Activated CD4-positive, alpha-beta T cell treated with anti-CD3 and anti-CD28 coated beads, Interleukin-2, Interleukin-4, amounts not matched to agents 100 ng/mL and 50 ng/mL, durations not matched to agents 16 hours and 8 hours (primary cell): ENCODE measurements around the gene CAPN5.
A peak's percentile ranks its signal among the peaks of the same experiment; 100 is the strongest.

Source experiments
- DNase-seq: peaks from one replicate; pipeline ENCODE4 v3.0.0-alpha.2; 2020; ENCODE audit warnings: low spot score

CAPN5 gene

DNA sequence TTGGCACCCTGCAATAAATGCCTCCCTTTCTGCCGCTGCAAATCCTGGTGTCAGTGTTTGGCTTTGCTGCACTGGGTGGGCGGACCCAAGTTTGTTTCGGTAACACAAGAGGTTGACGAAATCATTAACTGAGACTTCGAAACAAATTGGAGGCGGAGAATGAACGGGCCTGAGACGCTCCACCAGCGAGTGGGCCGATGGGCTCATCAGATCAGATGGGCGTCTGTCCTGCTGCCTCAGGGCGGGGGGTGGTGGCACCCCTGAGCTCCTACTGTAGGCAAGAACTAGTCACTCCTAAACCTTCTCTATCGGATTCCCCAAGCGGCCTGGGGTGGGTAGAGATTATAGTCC lies 918 bp upstream of the CAPN5 start:
- DNase-seq: no peak

DNA sequence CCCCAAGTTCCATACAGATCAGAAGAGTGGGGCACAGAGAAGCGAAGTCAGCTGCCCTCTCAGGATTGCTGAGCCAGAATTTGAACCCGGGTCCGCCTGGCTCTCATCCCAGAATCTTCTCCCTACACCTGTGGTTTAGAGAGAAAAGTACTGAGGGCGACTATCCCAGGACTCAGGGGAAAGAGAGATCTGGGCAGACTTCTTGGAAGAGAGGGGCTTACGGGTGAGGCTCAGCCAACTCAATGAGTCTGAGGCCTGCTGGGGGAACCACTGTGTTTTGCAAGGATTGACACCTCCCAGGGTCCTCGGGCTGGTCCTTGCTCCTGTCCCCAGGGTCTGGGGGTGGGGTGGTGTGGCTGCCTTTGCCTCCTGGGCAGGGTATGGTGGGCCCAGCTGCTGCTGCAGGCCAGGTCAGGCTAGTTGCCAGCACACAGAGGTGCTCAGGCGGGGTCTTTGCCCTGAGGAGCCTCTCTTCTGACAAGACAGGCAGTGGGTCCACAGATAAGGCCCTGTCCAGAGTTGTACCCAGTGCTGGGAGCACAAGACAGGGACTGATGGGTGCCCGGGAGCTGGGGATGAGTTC lies 1.2 kb downstream of the CAPN5 start:
- no peak for DNase-seq

DNA sequence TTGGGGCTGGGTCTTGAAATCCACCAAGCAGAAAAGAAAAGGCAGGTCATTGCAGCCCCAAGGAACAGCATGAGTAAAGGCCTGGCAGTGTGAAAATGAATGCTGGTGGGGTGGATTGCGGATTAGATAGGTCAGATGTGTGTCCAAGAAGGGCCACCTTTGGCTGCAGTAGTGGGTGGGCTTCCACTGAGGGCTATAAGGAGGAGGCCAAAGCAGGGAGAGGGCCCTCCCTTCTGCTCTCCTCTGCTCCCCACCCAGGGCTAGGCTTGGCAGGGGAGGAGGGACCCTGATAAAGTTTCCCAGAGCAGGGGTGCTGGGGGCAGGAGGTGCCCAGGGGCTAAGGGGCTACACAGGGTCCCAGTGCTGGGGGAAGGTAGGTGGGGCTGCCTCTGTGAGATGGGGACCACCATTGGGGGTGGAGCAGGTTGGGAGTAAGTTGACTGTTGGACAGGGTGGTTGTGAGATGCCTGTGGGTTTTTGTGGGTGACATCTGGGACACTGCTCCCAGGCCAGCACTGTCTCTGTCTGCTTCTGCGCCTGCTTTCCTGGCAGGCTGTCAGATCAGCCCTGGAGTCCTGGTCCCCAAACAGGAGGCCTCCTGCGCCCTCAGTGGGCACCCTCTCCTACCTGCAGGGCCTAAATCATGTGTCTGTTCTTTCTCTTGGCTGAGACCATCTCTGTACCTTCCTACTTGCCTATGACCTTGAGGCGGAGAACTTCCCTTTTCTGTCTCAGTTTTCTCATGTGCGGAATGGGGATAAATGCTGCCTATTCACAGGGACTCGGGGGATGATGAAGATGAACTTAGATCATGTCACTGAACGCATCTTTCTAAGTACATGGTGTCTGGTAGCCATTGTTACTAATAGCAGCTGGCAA lies 1.9 kb downstream of the CAPN5 start:
- no peak for DNase-seq

DNA sequence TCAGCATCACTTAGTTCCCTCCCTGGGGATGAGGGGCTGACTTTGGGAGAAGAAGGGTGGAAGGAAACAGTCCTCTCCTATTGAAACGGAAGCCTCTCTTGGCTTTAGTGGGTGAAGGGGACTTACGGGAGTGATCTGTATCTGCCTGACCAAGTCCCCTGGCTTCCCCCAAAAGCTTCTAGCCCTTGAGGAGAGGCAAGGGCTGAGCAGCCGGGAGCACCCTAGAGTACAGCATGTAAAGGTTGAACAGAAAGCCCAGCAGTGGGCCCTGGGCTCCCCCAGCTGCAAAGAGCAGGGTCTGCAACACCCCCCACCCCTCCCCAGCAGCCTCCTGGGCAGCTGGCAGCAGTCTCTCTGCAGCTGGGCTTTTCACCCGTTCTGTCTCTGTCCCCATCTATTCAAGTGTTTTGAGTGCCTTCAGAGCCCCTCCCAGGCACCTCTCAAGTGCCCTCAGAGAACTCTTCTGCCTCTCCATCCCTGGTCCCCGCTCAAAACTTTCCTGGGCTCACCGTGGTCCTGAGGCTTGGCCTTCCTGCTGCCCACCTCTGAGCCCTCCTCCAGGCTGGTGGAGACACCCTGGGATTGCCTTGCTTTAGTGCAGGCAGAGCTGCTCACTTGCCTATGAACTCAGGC lies 2.7 kb downstream of the CAPN5 start:
- DNase-seq: no peak

DNA sequence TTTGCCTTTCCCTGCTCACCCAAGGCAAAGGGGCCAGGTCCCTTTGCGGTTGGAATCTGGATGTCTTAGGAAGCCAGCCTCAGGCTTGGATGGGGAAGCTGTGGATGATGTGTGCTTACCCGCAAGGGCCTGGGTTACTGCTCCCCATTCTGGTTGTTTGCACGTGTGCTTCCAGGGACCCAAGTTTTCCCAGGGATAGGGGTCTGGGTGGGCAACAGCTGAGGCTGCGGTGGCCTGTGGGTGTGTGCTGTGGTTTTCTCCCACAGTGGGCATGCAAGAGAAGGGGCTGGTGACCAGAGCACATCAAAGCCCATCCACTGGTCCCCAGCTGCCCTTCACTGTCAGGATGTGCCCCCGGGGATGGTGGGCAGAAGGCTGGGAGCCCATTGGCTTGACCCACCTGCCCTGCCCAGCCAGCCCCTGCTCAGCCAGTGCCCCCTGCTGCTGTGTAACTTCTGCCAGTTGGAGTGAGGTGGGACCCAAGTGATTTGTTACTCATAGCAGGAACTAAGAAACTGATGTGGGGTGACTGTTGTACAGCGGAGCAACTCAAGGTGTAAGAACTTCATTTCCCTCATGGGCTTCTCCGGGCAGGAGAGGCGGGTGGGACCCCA lies 3.3 kb downstream of the CAPN5 start:
- no peak for DNase-seq

DNA sequence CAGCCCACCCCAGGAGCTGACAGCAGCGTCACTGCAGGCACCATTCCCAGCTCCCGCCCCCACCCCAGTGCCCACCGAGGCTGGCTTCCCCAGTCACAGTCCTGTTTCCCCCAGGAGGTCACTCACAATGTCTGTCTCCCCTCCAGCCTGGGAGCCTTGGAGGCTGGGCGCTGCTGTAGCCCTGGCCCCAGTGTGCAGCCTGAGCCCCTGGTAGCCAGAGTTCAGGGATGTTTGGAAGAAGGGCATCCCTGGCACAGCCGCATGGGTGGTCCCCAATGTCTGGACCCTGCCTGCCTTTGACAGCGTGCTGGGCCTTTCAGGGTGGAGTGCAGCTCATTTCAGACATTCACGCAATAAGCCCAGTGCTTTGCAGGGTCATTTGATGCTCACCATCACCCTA lies 4.3 kb downstream of the CAPN5 start:
- DNase-seq: no peak

DNA sequence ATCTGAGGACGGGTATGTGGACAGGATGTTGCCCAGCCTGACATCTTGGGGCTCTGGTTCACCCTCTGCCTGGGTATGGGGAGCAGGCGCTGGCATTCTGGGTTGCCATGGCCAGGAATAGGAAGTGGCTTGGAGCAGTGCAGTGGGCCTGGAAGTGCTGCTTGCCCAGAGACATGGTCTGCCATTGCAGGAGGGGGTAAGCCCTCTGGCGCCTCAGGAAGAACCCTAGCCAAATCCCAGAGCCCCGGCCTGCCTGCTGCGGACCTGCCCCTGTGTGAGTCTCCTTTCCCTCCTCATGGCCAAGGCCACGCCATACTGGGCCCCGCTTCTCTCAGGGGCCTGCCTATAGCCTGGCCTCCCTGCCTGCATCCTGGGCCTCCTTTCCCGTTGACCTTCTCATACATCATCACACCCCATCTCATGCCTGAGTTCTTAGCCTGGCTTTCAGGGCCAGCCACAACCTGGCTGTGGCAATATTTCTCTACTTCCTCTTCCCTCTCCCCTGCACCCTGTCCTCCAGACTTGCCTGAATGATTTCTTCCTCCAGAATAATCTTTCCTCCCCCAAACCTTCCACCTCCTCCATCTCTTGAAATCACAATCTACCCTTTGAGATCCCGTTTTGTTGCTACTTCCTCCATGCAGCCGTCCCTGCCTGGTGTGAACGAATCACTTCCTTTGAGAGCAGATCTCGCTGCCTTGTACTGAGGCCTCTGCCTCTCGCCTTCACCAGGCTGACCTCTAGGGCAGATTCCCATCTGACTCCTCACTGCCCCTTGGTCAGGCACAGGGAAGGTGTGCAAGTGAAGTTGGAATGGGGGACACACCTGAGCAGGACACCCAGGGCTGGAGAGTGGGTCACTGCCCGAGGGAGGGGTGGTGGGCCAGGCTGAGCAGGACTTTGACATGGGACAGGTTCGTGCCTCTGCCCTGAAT lies 5.2 kb downstream of the CAPN5 start:
- no peak for DNase-seq

DNA sequence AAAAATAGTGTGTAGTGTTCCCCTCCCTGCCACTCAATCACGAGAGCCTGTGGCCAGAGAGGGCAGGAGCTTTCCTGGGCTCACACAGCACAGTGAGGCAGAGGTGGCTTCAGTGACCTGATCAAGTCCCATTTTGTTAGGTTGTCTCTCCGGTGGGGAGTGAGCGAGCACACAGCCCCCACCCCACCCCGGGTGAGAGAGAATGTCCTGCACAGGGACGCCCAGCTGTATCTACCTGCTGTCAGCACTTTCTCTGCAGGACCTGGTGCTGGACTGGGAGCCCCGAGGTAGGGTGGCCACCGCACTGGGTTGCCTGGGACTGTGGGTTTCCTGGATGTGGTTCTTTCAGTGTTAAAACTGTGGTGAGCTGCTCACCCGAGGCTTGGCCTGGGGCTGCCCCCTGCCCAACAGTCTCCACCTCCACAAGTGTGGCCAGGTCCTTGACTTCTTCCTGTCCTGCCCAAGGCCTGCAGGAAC lies 6.1 kb downstream of the CAPN5 start:
- peak; percentile 22 for DNase-seq

DNA sequence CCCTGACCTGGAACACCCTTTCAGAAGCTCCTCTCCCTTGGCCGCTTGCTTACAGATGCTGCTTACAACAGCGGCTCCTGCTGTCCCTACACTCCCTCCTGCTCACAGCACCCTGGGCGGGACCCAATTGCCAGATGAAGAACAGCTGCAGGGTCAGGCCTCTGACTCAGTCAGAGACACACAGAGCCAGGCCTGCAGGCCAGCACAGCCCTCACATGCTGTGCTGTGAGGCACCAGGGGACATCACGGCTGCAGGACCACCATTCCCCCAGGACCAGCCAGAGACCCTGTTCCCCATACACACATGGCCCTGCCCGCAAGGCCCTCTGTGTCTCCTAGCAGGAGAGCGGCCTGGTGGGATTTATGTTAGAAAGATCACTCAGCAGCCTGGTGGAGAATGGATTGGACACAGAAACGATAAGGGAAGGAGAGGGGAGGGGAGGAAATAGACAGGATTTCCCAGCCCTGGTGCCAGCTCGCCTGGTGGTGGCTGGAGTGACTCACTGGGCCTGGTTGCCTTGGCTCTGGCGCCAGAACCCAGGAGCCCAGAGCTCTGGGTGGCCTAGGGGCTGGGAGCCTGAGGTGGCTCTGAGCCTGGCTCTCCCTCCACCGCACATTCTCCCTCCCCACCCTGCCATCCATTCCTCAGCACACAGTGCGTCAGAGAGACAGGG lies 6.7 kb downstream of the CAPN5 start:
- no peak for DNase-seq

DNA sequence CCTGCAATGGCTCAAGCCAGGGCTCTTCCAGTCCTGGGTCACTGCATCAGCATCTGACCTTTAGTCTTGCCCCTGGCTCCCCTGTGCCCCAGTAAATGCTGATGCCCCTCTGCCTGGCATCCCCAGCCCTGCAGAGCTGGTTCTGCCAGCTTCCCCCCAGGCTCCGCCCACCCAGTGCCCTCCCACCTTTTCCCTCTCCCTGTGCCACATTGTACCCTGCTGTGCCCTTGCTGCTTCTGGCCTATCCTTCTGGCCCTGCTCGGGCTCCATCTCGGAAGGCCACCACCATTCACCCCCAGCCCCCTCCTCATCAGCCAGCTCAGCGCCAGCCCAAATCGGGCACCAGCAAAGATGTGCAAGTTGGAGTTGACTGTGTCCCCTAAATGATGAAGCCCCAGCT lies 7.4 kb downstream of the CAPN5 start:
- no peak for DNase-seq

DNA sequence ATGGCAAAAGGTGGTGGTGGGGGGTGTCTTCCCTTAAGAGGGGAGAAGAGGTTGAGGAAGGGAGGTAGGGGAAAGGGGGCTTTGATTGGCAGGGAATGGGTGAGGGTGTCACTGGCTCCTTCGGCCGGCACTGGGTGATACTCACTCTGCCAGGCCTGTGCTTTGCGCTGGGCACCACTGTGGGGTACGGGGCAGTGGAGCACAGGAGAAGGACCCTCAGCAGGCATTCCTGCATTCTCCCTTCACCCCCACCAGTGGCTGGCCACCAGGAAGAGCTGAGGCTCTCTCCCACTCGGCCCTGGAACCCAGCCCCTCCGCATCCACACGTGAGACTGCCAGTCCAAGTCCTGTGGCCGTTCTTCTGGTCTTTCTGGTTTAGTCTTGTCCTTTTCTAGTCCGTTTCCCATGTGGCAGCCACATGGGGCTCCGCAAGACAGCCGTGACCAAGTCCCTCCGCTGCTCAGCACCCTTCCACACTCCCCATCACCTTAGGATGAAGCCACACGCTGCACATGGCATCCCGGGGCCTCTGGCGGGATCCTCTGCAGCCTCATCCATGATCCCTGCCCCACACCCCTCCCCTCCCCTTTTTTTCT lies 8.0 kb downstream of the CAPN5 start:
- DNase-seq: no peak

DNA sequence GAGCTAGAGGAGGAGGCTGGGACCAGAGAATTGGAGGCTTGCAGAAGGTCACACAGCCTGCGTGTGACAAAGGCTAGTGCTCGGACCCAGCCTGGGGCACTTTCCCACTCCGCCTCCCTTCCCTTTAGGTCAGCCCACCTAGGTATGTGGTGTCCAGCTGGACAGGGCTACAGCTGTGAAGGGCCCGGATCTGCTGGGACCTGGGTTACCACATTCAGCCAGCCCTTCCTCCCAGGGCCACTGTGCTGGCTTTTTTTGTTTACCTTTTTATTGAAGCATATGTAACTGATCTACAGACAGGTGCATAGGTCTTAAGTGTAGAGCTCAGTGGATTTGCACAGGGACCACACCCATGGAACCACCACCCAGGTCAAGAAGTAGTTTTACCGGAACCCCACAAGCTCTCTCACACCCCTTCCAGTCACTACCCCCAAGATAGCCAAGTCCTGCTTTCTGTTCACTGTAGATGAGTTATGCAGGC lies 8.7 kb downstream of the CAPN5 start:
- no peak for DNase-seq

DNA sequence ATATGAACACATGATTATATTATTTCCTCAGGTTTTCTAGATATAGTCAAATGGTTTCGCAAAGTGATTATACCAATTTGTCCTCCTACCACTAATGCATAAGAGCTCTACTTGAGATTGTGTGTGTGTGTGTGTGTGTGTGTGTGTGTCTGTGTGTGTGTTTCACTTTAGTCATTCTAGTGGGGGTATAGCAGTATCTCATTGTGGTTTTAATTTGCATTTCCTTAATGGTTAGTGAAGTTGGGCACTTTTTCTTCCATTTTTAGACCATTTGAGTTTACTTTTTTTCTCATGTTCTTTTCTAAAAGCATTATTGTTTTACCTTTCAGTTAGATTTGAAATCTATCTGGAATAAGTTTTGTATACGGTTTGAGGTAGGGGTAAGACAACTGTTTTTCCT lies 12.9 kb downstream of the CAPN5 start:
- DNase-seq: no peak

DNA sequence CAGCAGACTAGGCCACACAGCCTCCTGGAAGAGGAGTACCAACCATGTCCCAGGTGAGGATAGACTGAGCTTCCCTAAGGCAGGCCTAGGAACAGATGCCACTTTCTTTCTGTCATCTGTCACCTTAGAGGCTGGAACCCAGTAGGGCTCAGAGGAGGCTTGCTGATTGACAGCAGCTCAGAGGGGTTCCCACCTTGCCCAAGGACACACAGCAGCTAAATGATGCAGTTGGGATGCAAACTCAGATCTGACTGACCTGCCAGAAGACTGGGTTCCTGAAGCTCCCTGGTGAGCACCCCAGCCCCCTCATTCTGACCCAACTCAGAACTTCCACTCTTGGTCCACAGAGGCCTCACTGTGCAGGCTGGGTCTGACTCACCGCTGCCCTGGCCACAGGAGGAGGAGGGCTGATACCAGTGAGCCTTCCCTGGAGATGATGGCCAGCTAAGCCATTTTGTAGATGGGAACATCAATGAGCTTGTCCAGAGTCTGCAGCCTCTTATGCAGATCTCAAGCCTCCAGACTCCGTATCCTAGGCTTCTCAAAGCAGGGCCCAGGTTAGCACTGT lies 14.0 kb downstream of the CAPN5 start:
- DNase-seq: no peak

DNA sequence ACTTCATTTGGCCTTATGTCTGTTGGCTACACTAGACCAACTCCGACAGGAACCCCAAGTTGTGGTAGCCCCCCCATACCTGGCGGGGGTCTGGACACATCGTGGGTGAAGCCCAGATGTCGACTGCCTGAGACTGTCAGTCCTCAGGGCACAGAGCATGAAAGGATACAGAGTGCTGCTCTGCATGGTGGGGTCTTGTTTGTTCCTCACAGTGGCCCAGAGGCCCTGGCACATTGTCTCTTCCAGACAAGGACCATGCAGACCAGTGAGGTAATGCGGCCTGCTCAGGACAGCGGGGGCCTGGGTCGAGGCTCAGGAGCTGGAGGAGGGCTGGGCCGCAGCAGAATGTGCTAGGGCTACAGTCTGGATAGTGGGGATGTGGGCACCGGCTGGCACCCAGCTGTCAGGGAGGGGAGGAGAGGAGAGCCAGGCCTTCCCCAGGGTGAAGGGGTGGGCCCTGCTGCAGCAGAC lies 14.6 kb downstream of the CAPN5 start:
- DNase-seq: no peak

DNA sequence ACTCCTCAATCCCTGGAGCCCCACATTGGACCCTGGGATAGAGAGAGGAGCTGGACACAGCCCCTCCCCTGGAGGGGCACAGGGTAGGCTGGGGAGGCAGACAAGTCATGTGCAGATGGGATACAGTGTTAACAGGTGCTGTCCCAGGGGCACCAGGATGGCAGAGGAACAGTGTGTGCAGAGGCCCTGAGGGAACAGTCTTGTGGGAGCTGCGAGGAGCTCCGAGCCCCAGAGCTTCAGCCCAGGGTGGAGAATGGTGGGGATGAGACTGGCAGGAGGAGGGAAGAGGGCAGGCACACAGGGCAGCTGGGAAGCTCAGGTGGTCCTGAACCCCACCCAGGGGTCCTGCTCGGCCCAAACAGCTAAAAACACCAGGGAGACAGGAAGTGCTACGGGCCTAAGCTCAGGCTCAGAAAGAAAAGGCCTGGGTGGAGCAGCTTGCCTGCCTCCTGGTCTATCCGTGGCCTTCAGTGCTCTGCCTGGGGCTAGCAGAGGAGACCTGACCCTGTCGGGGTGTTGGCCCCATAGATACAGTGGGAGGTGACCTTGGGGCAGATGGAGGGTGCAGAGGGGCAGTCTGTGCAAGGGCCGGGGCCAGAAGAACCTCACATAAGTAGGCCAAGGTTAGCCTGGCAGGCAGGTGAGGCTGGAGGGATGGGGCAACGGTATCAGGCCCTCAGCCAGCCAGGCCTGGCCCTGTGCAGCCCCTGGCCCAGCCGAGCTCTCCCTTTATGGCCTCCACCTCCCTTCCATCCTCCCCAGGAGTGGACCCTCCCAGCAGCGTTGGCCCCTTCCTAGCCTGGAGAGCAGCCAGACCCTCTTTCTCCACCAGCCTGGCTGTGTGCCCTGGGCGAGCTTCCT lies 15.4 kb downstream of the CAPN5 start:
- no peak for DNase-seq

DNA sequence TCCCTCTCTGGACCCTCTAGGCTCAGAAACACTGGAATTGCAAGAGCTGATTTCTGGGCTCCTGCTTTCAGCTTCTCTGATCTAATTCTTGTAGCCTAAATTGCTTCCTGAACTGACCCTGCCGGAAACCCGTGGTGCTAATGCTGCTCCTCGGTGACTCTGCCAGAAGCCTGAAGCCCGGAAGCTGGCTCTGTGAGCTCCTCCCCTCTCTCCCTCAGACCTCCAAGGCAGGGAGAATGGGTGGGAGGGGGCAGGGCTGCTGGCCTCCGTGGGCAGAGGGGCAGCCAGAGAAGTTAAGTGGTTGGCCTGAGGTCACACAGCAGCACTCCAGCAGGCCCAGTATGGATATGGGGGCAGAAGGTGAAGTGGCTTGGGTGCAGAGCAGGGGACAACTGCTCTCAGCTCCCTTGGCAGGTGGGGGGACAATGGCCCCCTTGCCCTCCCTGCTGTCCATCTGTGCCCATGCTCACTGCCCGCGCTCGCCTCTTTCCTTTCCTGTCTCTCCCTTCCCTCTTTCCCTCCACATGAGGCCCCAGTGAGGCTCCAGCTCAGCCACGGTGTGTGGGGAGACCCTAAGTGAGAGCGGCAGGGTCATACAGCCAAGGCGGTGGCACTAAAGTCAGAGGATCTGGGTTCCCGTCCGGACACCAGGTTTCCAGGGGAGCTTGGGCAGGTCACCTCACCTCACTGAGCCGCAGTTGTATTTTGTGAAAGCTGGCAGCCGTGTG lies 16.2 kb downstream of the CAPN5 start:
- peak; percentile 43 for DNase-seq

DNA sequence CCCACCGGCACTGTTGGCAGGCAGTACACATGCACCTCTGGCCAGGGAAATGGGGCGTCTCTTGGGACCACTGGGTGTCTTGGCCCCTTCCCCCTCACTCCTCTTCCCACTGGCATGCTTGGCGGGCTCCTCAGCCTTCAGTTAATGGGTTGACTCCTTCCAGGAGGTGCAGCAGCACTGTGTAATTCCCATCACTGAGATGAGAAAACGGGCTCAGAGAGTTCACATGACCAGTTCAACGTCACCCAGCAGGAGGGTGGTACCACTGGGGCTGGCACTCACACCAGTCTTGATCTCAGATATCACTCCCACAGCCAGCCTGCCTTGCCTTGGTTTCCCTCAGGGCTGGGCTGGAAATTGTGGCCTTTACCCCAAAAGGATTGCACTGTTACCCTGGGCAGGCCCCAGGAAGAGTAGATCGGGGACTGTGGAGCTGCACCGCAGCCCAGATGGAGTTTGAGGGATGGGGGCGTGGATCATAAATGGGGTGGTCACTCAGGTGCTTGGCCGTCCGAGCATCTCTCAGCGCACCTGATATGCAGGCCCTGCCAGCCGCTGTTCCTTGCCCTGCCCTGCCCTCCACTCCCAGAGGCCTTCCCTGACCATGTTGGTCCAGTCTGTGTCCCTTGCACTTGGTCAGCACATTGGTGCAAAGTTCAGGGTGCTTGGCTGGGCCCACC lies 16.9 kb downstream of the CAPN5 start:
- no peak for DNase-seq
